Stimulated activated CD8-positive, alpha-beta memory T cell treated with anti-CD3 and anti-CD28 coated beads, Interleukin-12 subunit alpha, Interleukin-12 subunit beta, amount 100 ng/mL, for 1 hour (primary cell): ENCODE results near the gene RRP36.
"Not testable (repeated sequence)": the region's sequence is repeated elsewhere in the genome, so short reads cannot be mapped to it uniquely, and the experiment has no call there.

ENCODE experiments used
- DNase-seq: peaks from one replicate; pipeline ENCODE4 v3.0.0-alpha.2; 2020; ENCODE audit warnings: low read depth

Gene RRP36

GRCh38 chr6:43021270-43022047 is at the start of gene RRP36:
Gene RRP36, plus strand, starts transcription at chr6:43021623. Its CDS starts 32 bp downstream, at chr6:43021655.
- DNase-seq, result peak; percentile 47

- no peak for DNase-seq
Observed at GRCh38 chr6:42971746-42972327, 49.6 kb upstream of the RRP36 start.

- no peak for DNase-seq
Observed at GRCh38 chr6:42973926-42974325, 47.5 kb upstream of the RRP36 start.

GRCh38 chr6:42974919-42975505 is 46.4 kb upstream of the RRP36 start:
- no peak for DNase-seq

DNA sequence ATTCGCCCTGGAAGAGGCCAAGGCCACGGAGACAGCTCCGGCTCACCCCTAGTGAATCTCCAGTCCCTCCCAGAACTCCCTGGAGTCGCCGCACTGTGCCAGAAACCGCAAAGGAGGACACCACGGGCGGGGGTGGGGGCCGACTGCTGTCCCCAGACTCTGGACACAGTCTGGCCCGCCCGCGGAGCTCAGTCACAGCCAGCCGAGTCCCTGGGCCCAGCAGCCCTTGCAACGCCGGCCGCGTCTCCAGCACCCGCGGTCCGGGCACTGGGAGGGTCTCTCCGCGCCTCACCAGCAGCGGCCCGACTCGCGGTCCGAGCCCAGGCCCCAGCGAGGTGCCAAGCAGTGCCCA is 43.0 kb upstream of the RRP36 start:
- no peak for DNase-seq

DNA sequence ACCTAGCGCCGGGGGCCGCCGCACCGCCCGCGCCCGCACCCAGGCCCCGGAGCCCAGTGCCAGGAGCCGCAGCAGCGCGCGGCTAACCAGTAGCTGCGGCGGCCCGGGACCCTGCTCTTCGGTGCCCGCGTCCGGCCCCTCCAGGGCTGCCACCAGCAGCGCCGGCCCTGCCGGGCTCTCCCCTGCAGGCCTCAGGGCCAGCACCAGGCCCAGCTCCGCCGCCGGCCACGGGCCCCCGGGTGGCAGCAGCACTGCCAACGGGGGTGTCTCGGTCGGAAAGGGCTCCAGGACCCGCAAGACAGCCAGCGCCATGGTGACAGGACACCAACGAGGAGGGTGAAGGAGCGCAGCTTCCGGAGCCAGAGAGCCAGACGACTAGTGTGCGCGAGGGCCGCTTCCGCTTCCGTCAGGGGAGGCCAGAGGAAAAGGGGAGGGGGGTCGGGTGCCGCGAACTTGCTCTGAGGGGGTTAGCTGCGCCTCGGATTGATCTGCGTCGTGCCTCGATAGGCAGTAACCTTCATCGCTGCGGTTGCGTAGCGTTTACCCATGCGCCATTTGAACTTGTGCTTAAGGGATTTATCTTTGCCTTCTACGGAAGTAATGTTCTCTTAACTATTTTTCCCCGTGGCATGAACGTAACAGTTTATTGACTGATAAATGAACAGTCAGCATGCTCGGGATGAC is 42.4 kb upstream of the RRP36 start, which contains the start of gene PEX6:
Gene PEX6, minus strand, starts transcription at position 343 of the 684 bp plus-strand sequence. Its CDS starts 31 bp downstream, at position 312.
- DNase-seq, result peak; percentile 85

DNA sequence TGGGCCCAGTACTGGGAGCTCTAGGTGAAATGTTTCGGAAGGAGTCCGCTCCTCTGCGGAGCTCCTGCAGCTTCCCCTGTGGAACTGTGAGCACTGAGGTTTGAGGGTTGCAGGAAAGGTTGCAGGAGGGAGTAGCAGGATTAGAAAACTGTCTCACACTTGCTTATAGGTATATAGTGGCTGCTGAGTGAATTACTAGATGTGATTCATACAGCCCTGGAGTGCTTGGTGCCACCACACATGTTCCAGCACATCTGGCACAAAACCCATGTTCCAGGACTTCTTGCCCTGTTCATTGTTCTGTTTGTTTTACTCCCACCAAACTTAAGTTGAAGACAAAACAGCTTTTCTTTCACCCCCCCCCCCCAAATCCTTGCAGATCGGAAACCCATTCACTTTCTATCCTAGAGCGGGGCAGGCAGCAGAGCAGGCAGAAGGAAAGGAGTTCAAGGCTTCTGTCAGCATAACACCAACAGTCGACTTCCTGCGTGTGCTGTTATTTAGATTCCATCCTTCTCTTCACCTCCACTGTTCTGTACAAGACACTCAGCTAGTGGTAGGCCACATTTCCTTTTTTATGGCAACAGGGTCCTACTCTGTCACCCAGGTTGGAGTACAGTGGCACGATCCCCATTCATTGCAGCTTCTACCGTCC is 41.8 kb upstream of the RRP36 start:
- DNase-seq, result no peak

DNA sequence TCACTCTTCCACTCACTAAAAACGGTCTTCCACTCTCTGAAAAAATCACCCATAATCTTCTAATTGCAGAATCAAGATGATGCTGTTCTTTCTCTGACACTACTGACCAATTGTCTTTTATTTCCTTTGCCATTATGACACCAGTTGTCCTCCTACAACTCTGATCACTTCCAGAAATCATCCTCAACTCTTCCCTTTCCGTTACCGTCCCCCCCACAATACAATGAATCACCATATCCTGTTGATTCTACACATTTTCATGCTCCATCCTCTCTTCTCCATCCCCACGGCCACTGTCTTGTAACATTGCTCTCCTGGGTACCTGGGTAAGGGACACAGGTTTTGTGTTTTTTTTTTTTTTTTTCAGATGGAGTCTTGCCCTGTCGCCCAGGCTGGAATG is 39.6 kb upstream of the RRP36 start:
- DNase-seq, result no peak

DNA sequence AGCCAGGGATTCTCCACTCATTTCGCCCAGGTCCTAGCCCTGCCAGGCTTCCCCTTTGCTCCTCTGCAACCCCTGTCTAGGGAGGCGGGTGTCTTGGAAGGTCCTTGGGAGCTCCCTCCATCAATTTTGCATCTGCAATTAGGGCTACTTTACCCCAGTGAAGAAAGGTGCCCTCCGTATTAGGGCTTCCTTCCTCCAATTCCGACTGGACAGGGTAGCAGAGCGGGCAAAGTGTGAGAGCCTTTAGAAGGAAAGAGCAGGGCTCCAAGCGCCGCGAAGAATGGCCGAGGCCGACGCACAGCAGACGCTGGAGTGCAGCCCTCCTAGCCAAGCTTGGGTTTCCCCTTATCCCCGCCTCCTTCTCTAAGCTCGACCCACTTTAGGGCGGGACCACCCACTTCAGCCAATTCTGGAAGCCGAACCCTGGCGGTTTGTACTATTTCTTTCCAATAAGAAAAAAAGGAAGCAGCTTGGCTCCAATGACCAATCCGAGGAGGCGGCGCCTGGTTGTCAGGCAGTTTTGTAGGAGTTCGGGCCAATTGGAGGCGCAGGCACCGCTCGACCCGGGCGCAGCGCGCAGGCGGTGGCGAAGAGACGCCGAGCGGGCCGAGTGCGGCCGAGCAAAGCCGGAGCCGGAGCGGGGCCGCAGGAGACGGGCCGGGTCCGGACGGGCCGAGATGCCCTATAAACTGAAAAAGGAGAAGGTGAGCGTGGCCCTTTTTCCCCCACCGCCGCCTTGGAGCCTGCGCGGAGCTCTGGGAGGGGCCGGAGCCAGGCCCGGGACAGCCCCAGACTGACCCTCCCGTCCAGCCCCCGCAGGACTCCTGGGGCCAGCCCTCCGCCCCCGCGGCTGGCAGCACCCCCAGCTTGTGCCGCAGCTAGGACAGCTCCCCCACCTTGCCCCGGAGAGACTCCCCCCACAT is 37.2 kb upstream of the RRP36 start, which contains the start of gene PPP2R5D:
Gene PPP2R5D, plus strand, starts transcription at position 570 of the 923 bp plus-strand sequence. Its CDS starts 108 bp downstream, at position 678.
- peak; percentile 95 for DNase-seq

- no peak for DNase-seq
Observed at GRCh38 chr6:42984924-42985475, 36.4 kb upstream of the RRP36 start.

- DNase-seq, result no peak
Observed at GRCh38 chr6:42987533-42988451, 33.6 kb upstream of the RRP36 start.

- no peak for DNase-seq
Observed at GRCh38 chr6:42988486-42989020, 32.9 kb upstream of the RRP36 start.

DNA sequence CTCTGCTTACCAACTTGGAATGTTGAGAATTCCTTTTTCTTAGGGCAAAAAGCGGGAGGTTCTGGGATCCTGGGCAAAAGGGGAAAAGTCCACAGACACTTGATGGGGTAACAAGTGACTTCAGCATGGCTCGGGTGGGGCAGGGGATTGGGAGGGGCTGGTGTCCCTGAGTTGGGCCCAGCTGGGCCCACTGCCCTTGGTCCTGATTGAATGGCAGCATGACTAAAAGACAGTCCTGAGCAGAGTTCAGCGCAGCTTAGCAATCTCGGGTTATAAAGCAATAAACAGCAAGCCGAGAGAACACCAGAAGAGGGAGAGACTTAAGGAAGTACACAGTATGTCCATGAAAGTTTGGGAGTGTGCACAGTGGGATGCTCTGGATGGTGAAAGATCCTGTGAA is 31.5 kb upstream of the RRP36 start:
- DNase-seq, result no peak

- DNase-seq, result no peak
Observed at GRCh38 chr6:42993445-42993844, 28.0 kb upstream of the RRP36 start.

GRCh38 chr6:42996513-42996912 is 24.9 kb upstream of the RRP36 start:
- no peak for DNase-seq

DNA sequence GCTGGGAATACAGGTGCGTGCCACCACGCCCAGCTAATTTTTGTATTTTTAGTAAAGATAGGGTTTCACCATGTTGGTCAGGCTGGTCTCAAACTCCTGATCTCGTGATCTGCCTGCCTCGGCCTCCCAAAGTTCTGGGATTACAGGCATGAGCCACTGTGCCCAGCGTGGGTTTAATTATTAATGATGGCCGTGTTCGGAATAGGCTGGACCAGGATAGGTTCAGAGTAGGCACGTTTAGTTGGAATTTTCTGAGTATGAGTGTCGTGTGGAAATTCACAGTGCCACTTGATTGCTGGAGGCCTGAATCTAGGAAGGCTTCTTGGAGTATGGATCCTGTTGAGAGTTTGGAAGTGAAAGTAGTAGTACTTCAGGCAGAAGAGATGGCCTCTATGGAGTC is 23.2 kb upstream of the RRP36 start:
- DNase-seq, result not testable (repeated sequence)

DNA sequence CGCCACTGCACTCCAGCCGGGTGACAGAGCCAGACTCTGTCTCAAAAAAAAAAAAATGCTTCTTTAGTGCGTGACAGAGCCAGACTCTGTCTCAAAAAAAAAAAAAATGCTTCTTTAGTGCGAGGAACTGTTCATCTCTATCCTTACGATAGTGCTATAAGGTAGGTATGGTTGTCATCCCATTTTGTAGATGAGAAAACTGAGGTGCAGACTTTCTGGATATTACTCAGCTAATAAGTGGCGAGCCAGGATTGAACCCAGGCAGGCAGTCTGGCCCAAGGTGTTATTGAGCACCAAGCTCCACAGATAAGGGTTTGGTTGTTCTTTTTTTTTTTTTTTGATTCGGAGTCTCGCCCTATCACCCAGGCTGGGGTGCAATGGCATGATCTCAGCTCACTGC is 19.6 kb upstream of the RRP36 start:
- DNase-seq, result no peak

- DNase-seq, result no peak
Observed at GRCh38 chr6:43005844-43006243, 15.6 kb upstream of the RRP36 start.

- no peak for DNase-seq
Observed at GRCh38 chr6:43006251-43006650, 15.2 kb upstream of the RRP36 start.
